ENCODE measurements around the gene TRIM40. TPM values are rescaled to one million over a fixed set of nuclear protein-coding genes. Genes with fewer than 3 reads are reported as not detected.

Gene TRIM40
- total and polyA plus RNA-seq, 2 of the 13 experiments (the other 11 are each of a cell fraction or from before 2014, with no cell fraction given) = 0.58 TPM; not detected in 1

- no peak for TF ChIP-seq GABPA (IDR thresholded peaks at IDR 0.05; ENCODE audit: low read depth, low read length)
- TF ChIP-seq GABPA (CRISPR knock-in tag; IDR thresholded peaks at IDR 0.05; ENCODE audit: low read depth) = peak; percentile 33; the same call in 1 of the 2 replicates
- TF ChIP-seq ZNF121 (CRISPR knock-in tag; IDR thresholded peaks at IDR 0.05) = no peak
- TF ChIP-seq PHF21A (CRISPR knock-in tag; IDR thresholded peaks at IDR 0.05) = no peak
- TF ChIP-seq RFXAP (CRISPR knock-in tag; IDR thresholded peaks at IDR 0.05; ENCODE audit: borderline replicate concordance) = no peak; the same call in 1 of the 2 replicates
- TF ChIP-seq SATB2 (CRISPR knock-in tag; IDR thresholded peaks at IDR 0.05) = no peak
- TF ChIP-seq ZNF512 (CRISPR knock-in tag; IDR thresholded peaks at IDR 0.05) = no peak
- TF ChIP-seq ZNF432 (CRISPR knock-in tag; IDR thresholded peaks at IDR 0.05; ENCODE audit: borderline replicate concordance) = no peak
- TF ChIP-seq NR2C2 (CRISPR knock-in tag; IDR thresholded peaks at IDR 0.05; ENCODE audit: borderline replicate concordance) = no peak
- TF ChIP-seq ZNF674 (CRISPR knock-in tag; IDR thresholded peaks at IDR 0.05; ENCODE audit: low read depth) = no peak
- TF ChIP-seq SMARCC2 (IDR thresholded peaks at IDR 0.05) = no peak
- TF ChIP-seq ZNF788 (CRISPR knock-in tag; IDR thresholded peaks at IDR 0.05; ENCODE audit: borderline replicate concordance) = no peak; the same call in 1 of the 2 replicates
- peak; percentile 59; the same call in 1 of the 2 replicates for TF ChIP-seq ZNF614 (CRISPR knock-in tag; IDR thresholded peaks at IDR 0.05; ENCODE audit: borderline replicate concordance)
- TF ChIP-seq ZNF770 (CRISPR knock-in tag; IDR thresholded peaks at IDR 0.05) = no peak
- TF ChIP-seq POLR2G (IDR thresholded peaks at IDR 0.05; ENCODE audit: low read depth, low read length) = no peak
- no peak for TF ChIP-seq CBFB (CRISPR knock-in tag; IDR thresholded peaks at IDR 0.05)
- TF ChIP-seq ZNF646 (CRISPR knock-in tag; IDR thresholded peaks at IDR 0.05) = no peak
Measured at GRCh38 chr6:30130887-30131862, 4.8 kb upstream of the TRIM40 start (continued).

Data from HepG2 (cell line).